Stimulated activated CD8-positive, alpha-beta memory T cell treated with anti-CD3 and anti-CD28 coated beads, Interleukin-4, amount 100 ng/mL, for 1 hour (primary cell): ENCODE results near the gene CTNNA1.
"Not testable (repeated sequence)": the region's sequence is repeated elsewhere in the genome, so short reads cannot be mapped to it uniquely, and the experiment has no call there.

Source experiments
- DNase-seq, 2 donors: peaks; one replicate each; pipeline ENCODE4 v3.0.0-alpha.2; 2020; ENCODE audit warnings: low read depth in 2 of 2, low spot score in 1 of 2

The CTNNA1 gene

GRCh38 chr5:138722544-138723177 lies 30.6 kb upstream of the CTNNA1 start:
- DNase-seq = no peak

- no peak for DNase-seq
These were observed 28.6 kb upstream of the CTNNA1 start for GRCh38 chr5:138724470-138725146.

GRCh38 chr5:138725153-138725817 lies 27.9 kb upstream of the CTNNA1 start:
- DNase-seq = no peak

- no peak for DNase-seq
These were observed 27.3 kb upstream of the CTNNA1 start for GRCh38 chr5:138725818-138726416.

GRCh38 chr5:138726848-138727247 lies 26.4 kb upstream of the CTNNA1 start:
- no peak for DNase-seq

GRCh38 chr5:138730496-138730895 lies 22.7 kb upstream of the CTNNA1 start:
- DNase-seq = not testable (repeated sequence)

- DNase-seq = no peak
These were observed 20.8 kb upstream of the CTNNA1 start for GRCh38 chr5:138732466-138732865.

GRCh38 chr5:138732933-138733332 lies 20.3 kb upstream of the CTNNA1 start:
- DNase-seq = no peak

- no peak for DNase-seq
These were observed 19.7 kb upstream of the CTNNA1 start for GRCh38 chr5:138733509-138733908.

- no peak for DNase-seq
These were observed 16.9 kb upstream of the CTNNA1 start for GRCh38 chr5:138736293-138736692.

GRCh38 chr5:138737494-138738265 lies 15.5 kb upstream of the CTNNA1 start:
- no peak for DNase-seq

GRCh38 chr5:138738399-138738798 lies 14.8 kb upstream of the CTNNA1 start:
- DNase-seq = no peak

GRCh38 chr5:138739938-138740337 lies 13.3 kb upstream of the CTNNA1 start:
- DNase-seq = no peak

GRCh38 chr5:138743484-138743883 lies 9.7 kb upstream of the CTNNA1 start:
- no peak for DNase-seq

- DNase-seq = no peak
These were observed 8.0 kb upstream of the CTNNA1 start for GRCh38 chr5:138745268-138745667.

- no peak for DNase-seq
These were observed 4.6 kb upstream of the CTNNA1 start for GRCh38 chr5:138748630-138749081.

- DNase-seq = not testable (repeated sequence)
These were observed 1.9 kb upstream of the CTNNA1 start for GRCh38 chr5:138751344-138751743.

GRCh38 chr5:138752341-138752950 lies 779 bp upstream of the CTNNA1 start:
- no peak for DNase-seq

GRCh38 chr5:138753794-138754698 lies 821 bp downstream of the CTNNA1 start:
- DNase-seq = no peak

GRCh38 chr5:138754699-138755057 lies 1.5 kb downstream of the CTNNA1 start:
- no peak for DNase-seq
